Fibroblast of villous mesenchyme (primary cell): ENCODE data around the gene SHKBP1. TPM values are rescaled to one million over a fixed set of nuclear protein-coding genes. Genes with fewer than 3 reads are reported as not detected.

Experiments
- DNase-seq: peaks from one replicate; pipeline ENCODE4 v3.0.0-alpha.2; 2010; ENCODE audit warnings: low read depth
- H3K4me3 ChIP-seq: 2 replicates; pipeline ENCODE4 v1.5.1; 2011; ENCODE audit warnings: low read depth, mild to moderate bottlenecking, low read length
- total RNA-seq: library from RNA; depleted of rRNA; stranded (reverse); fragments of >200 nt; gene quantifications from 2 replicates; pipeline ENCODE4 v1.2.3, GENCODE V29; 2012
- TF ChIP-seq, protein P1 (sequence below): IDR thresholded peaks from 2 replicates; pipeline ENCODE4 v1.5.1; 2012; ENCODE audit warnings: low read depth, mild to moderate bottlenecking, low read length; ENCODE audit not compliant: insufficient read depth

The SHKBP1 gene
- total RNA-seq, 1 donor = 17.7 TPM

DNA sequence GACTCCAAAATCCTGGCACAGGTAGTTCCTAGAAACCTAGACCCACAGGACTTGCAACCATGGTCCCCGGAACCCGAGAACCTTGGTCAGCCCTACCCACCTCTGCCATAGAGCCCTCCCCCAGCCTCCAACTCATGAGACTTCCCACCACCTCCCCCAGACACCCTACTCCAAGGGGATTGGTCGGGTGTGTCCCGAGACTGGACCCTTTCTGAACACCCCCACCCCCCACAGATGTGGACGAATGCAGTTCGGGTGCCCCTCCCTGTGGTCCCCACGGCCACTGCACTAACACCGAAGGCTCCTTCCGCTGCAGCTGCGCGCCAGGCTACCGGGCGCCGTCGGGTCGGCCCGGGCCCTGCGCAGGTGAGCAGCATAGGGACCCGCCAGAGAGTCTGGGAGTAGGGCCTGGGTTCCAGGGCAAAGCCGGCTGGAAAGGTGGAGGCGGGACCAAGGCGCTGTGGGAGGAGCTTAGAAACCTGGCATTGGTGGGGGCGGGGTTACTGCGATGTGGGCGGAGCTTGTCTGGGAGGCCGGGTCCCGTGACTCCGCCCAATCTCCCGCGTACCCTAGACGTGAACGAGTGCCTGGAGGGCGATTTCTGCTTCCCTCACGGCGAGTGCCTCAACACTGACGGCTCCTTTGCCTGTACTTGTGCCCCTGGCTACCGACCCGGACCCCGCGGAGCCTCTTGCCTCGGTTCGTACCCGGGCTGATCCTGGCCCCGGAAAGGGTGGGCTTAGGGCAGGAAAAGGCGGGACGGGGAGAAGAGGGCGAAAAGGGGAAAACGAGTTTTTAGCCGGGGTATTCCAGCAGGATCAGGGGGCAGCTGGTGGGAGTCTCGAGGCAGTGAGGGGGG, 36.4 kb downstream of the SHKBP1 start:
- peak overlapping the region; percentile 87 for H3K4me3 ChIP-seq
- DNase-seq = peak; percentile 33
- TF ChIP-seq, protein P1, sequence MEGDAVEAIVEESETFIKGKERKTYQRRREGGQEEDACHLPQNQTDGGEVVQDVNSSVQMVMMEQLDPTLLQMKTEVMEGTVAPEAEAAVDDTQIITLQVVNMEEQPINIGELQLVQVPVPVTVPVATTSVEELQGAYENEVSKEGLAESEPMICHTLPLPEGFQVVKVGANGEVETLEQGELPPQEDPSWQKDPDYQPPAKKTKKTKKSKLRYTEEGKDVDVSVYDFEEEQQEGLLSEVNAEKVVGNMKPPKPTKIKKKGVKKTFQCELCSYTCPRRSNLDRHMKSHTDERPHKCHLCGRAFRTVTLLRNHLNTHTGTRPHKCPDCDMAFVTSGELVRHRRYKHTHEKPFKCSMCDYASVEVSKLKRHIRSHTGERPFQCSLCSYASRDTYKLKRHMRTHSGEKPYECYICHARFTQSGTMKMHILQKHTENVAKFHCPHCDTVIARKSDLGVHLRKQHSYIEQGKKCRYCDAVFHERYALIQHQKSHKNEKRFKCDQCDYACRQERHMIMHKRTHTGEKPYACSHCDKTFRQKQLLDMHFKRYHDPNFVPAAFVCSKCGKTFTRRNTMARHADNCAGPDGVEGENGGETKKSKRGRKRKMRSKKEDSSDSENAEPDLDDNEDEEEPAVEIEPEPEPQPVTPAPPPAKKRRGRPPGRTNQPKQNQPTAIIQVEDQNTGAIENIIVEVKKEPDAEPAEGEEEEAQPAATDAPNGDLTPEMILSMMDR = no peak

DNA sequence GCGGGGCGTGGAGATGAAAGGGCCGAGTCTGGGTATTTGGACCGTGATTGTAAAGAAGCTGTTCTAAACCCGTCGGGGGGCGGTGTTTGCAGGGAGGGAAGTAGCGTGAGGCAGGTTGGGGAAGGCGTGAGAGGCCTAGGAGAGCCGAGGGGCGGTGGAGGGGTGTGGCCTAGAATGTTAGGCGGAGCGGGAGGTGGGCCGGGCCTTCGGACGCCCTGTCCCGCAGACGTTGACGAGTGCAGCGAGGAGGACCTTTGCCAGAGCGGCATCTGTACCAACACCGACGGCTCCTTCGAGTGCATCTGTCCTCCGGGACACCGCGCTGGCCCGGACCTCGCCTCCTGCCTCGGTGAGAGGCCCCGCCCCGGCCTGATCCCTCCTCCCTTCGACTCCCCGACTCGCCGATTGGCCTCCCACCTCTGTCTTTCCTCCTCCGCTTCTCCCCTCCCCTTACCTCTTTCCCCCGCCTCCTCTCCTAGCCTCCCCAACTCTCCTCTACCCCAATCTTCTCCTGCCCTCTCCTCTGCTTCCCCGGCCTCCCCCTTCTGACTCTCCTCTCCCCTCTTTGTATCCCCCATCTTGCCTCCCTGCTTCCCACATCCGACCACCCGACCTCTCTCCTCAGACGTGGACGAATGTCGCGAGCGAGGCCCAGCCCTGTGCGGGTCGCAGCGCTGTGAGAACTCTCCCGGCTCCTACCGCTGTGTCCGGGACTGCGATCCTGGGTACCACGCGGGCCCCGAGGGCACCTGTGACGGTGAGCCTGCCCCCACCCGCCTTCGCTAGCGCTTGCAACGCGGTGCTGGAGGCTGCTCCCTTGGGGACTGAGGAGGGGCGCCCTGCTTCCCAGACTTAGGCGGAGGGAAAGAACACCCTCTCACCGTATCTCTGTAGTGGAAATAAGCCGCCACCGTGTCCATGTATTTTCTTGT, 37.3 kb downstream of the SHKBP1 start:
- peak; percentile 82 for DNase-seq

DNA sequence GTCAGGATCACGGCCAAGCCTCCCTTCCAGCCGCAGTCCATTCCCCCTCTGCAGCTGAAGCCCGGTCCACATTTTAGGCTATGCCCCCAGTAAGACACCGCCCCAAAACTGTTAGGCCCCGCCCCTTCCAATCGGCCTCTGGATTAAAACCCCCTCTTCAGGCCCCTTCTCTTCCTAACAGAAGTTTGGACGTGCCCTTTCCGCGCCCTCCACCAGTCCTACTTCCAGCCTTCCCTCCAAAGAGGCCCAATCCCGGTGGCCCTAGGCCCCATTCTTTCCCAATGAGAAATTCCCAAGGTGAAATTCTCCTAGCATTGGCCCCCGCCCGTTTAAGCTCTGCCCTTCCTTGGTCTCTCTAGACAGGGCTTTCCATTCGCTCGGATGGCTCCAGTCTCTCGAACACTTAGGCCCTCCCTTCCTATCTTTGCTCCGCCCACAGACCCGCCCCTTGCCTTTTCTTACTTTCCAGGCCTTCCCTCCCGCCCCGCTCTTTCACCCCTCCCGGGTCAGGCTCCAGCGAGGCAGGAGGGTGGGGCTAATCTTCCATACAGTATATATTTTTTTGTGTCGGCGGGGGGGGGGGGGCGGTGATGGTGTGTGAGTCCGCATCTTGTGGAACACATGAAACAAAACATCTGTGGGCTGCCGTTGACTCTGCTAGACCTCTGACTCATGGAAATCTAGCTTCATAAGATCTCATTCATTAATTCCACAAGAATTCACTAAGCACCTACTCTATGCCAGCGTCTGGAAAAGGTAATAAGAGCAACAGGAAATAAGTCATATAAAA, 38.1 kb downstream of the SHKBP1 start:
- peak overlapping the region; percentile 87 for H3K4me3 ChIP-seq
- TF ChIP-seq, protein P1 = no peak
- DNase-seq = peak; percentile 98

More for the DNA sequence above, 37.3 kb downstream of the SHKBP1 start:
- H3K4me3 ChIP-seq = peak overlapping the region; percentile 87
- TF ChIP-seq, protein P1 = no peak

DNA sequence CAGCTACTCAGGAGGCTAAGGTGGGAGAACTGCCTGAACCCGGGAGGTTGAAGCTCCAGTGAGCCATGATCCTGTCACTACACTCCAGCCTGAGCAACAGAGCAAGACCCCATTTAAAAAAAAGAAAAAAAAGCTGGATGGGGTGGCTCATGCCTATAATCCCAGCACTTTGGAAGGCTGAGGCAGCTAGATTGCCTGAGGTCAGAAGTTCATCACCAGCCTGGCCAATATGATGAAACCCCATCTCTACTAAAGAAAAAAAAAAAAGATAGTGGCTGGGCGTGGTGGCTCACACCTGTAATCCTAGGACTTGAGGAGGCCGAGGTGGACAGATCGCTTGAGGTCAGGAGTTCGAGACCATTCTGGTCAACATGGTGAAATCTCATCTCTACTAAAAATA, 39.5 kb downstream of the SHKBP1 start:
- DNase-seq = no peak
- no peak overlapping the region for H3K4me3 ChIP-seq
- TF ChIP-seq, protein P1 = no peak

DNA sequence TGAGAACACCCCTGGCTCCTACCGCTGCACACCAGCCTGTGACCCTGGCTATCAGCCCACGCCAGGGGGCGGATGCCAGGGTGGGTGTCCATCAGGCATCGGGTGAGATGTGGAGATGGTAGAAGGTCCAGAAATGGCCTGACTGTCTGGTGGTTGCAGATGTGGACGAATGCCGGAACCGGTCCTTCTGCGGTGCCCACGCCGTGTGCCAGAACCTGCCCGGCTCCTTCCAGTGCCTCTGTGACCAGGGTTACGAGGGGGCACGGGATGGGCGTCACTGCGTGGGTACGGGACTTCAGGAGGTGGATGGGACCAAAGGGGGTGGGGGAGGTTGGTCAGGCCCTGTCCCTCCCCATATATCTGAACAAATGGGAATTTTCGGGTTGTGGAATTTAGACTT, 40.3 kb downstream of the SHKBP1 start:
- TF ChIP-seq, protein P1 = no peak
- no peak for DNase-seq
- H3K4me3 ChIP-seq = no peak overlapping the region

DNA sequence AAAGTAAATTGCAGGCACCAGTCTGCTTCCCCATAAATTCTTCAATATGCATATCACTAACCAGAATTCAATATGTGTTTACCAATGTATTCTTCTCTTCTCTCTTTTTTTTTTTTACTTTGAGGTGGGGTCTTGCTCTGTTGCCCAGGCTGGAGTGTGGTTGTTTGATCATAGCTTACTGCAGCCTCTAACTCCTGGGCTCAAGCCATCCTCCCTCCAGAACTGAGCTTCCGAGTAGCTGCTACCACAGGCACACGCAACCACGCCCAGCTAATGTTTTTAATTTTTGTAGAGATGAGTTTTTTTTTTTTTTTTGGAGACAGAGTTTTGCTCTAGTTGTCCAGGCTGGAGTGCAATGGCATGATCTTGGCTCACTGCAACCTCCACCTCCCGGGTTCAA, 41.3 kb downstream of the SHKBP1 start:
- TF ChIP-seq, protein P1 = no peak
- H3K4me3 ChIP-seq = no peak overlapping the region
- no peak for DNase-seq
